HG02884 (cell line): Measurements from ENCODE around the gene CYP2A7.
"Not testable (repeated sequence)": the region's sequence is repeated elsewhere in the genome, so short reads cannot be mapped to it uniquely, and the experiment has no call there.

Experiments used
- ATAC-seq: cut with Tn5 transposase; IDR thresholded peaks from one replicate; pipeline ENCODE4 v1.9.1; 2021; ENCODE audit warnings: mild to moderate bottlenecking, moderate library complexity; ENCODE audit not compliant: unreplicated experiment

The CYP2A7 gene

GRCh38 chr19:40843653-40844052 is 38.4 kb downstream of the CYP2A7 start:
- not testable (repeated sequence) for ATAC-seq

DNA sequence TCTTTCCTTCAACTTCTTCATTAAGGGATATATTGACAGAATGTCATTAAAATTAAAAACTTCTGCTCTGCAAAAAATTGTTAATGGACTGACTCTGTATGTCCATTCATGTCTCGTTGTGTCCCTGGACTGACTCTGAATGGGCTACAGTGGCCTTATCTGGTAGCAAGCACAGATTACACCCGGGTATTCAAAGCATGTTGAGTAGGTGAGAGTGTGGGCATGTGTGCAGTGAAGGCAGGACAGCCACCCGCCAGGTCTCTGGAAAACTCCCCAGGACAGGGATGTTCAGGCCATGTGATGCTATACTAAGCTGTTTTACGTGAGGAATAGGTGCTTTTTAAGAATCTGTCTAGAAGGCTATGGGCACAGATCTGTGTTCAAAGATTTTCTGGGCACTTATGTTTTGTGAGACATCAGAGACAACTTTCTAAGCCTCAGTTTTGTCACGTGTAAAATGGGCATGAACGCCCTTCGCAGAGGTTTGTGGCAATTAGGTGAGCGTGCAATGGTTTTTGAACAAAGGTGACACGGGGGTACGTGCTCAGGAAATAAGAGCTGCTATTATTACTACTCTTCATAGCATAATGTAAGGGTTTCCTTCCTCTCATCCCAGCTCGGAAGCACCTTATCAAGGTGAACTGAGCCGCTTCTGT is 38.9 kb downstream of the CYP2A7 start:
- ATAC-seq = not testable (repeated sequence)

DNA sequence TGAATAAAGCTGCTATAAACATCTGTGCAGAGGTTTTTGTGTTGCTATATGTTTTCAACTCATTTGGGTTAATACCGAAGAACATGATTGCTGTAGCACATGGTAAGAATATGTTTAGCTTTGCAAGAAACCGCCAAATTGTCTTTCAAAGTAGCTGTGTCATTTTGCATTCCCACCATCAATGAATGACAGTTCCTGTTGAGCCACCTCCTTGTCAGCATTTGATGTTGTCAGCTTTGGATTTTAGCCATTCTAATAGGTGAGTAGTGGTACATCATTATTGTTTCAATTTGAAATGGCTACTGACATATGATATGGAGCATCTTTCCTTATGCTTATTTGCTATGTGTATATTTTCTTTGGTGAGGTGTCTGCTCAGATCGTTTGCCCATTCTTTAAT is 40.0 kb downstream of the CYP2A7 start:
- not testable (repeated sequence) for ATAC-seq

GRCh38 chr19:40838477-40838876 is 43.6 kb downstream of the CYP2A7 start:
- ATAC-seq = not testable (repeated sequence)

GRCh38 chr19:40836754-40837429 is 45.1 kb downstream of the CYP2A7 start:
- no peak for ATAC-seq

DNA sequence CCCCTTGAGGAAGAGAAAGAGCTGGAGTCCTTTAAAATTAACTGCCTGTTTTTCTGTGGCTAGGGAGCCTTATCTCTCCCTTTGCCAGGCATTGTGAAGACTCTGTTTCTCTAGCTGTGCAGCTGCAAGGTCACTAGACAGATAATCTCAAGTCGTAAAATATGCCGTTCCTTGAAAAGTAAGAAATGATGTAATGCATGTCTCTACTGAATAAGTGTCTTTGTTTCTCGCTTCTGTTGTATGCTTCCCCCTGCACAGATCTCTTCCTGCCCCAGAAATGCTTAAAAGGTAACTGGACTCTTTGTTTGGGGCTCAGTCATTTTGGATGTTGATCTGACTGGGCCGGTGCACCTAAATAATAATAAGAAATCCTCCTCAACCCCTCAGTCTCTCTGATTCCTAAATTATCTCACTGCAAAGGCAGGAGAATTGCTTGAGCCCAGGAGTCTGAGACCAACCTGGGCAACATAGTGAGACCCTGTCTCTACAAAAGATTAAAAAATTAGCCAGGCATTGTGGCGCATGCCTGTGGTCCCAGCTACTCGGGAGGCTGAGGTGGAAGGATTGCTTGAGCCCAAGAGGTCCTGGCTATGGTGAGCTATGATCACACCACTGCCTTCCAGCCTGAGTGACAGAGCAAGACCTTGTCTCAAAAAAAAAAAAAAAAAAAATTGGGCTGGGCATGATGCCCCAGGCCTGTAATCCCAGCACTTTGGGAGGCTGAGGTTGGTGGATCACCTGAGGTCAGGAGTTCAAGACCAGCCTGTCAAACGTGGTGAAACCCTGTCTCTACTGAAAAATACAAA is 48.1 kb downstream of the CYP2A7 start:
- ATAC-seq = not testable (repeated sequence)

- not testable (repeated sequence) for ATAC-seq
These were observed 49.6 kb downstream of the CYP2A7 start for GRCh38 chr19:40832431-40832790.

- no peak for ATAC-seq
These were observed 50.3 kb downstream of the CYP2A7 start for GRCh38 chr19:40831502-40832430.

GRCh38 chr19:40830741-40831140 is 51.3 kb downstream of the CYP2A7 start:
- not testable (repeated sequence) for ATAC-seq

- no peak for ATAC-seq
These were observed 52.8 kb downstream of the CYP2A7 start for GRCh38 chr19:40829205-40829604.

- ATAC-seq = no peak
These were observed 54.4 kb downstream of the CYP2A7 start for GRCh38 chr19:40827386-40828247.

- ATAC-seq = not testable (repeated sequence)
These were observed 55.2 kb downstream of the CYP2A7 start for GRCh38 chr19:40826699-40827385.

- not testable (repeated sequence) for ATAC-seq
These were observed 55.7 kb downstream of the CYP2A7 start for GRCh38 chr19:40826312-40826698.

- ATAC-seq = not testable (repeated sequence)
These were observed 56.5 kb downstream of the CYP2A7 start for GRCh38 chr19:40825460-40826095.
